IMR-90 (cell line): Measurements from ENCODE around the gene IFI30. TPM values are rescaled to one million over a fixed set of nuclear protein-coding genes. Genes with fewer than 3 reads are reported as not detected.

Source experiments
- ATAC-seq: fragments of 200-7000 bp; cut with Tn5 transposase; 2 replicates; pipeline ENCODE4 v1.9.1; 2020; ENCODE audit warnings: low read depth, mild to moderate bottlenecking, moderate library complexity
- BruUV-seq: library from RNA; stranded (reverse); fragments of 400-500 nt; replicated peaks from 2 replicates; lab custom pipeline; 2021; lab: Mats Ljungman, UMichigan
- CTCF ChIA-PET: fragments of 300-600 bp; formaldehyde crosslinking; extraction: SDS; loops from one replicate; lab custom pipeline; 2021; ENCODE audit warnings: antibody characterized with exemption; lab: Yijun Ruan, JAX
- POLR2A ChIA-PET: fragments of 300-600 bp; sonication (Branson Sonifier 250); formaldehyde crosslinking; loops from one replicate; lab custom pipeline; 2022; ENCODE audit warnings: antibody characterized with exemption; ENCODE audit not compliant: unreplicated experiment; lab: Charles Lee
- DNase-seq: peaks from one replicate; pipeline ENCODE4 v3.0.0; 2013
- H2AFZ ChIP-seq: replicated peaks from 2 replicates; pipeline ENCODE3; 2013; ENCODE audit warnings: low read length, mild to moderate bottlenecking; ENCODE audit not compliant: poor library complexity
- H2AK5ac ChIP-seq: 2 replicates; pipeline ENCODE4 v1.6.1; 2013; ENCODE audit warnings: low read depth, low read length, inconsistent platforms
- H2AK9ac ChIP-seq: replicated peaks from 2 replicates; pipeline ENCODE3; 2013; ENCODE audit warnings: mild to moderate bottlenecking, low read depth, low read length, moderate library complexity; ENCODE audit not compliant: poor library complexity
- H2BK120ac ChIP-seq: 2 replicates; pipeline ENCODE4 v1.6.1; 2013; ENCODE audit warnings: low read depth, low read length, inconsistent platforms
- H2BK15ac ChIP-seq: 3 replicates; pipeline ENCODE4 v1.6.1; 2013; ENCODE audit warnings: low read depth, low read length, inconsistent platforms
- H2BK20ac ChIP-seq: 2 replicates; pipeline ENCODE4 v1.6.1; 2013; ENCODE audit warnings: low read depth, mild to moderate bottlenecking, inconsistent platforms, low read length, moderate library complexity
- H2BK5ac ChIP-seq: 2 replicates; pipeline ENCODE4 v1.6.1; 2013; ENCODE audit warnings: mild to moderate bottlenecking, low read depth, low read length, inconsistent platforms; ENCODE audit not compliant: poor library complexity, severe bottlenecking
- H3K14ac ChIP-seq: replicated peaks from 2 replicates; pipeline ENCODE4 v1.6.1; 2013; ENCODE audit warnings: low read depth, low read length, inconsistent platforms
- H3K18ac ChIP-seq: 2 replicates; pipeline ENCODE4 v1.6.1; 2013; ENCODE audit warnings: low read depth, low read length, control low read depth
- H3K23ac ChIP-seq: 2 replicates; pipeline ENCODE4 v1.6.1; 2013; ENCODE audit warnings: low read depth, low read length, inconsistent platforms
- H3K27ac ChIP-seq: 2 replicates; pipeline ENCODE4 v1.5.1; 2013; ENCODE audit warnings: mild to moderate bottlenecking, control low read depth, low read length; ENCODE audit not compliant: insufficient read depth
- H3K27me3 ChIP-seq: 2 replicates; pipeline ENCODE4 v1.6.1; 2013; ENCODE audit warnings: low read length; ENCODE audit not compliant: control insufficient read depth, insufficient read depth
- H3K36me3 ChIP-seq: 2 replicates; pipeline ENCODE4 v1.6.1; 2013; ENCODE audit warnings: low read length, mixed read lengths; ENCODE audit not compliant: control insufficient read depth, insufficient read depth
- H3K4ac ChIP-seq: 2 replicates; pipeline ENCODE4 v1.6.1; 2013; ENCODE audit warnings: low read depth, low read length, inconsistent platforms
- H3K4me1 ChIP-seq: 2 replicates; pipeline ENCODE4 v1.6.1; 2013; ENCODE audit warnings: low read length, mixed read lengths; ENCODE audit not compliant: control insufficient read depth, insufficient read depth
- H3K4me2 ChIP-seq: 2 replicates; pipeline ENCODE4 v1.6.1; 2013; ENCODE audit warnings: low read depth, mild to moderate bottlenecking, control low read depth, low read length, moderate library complexity
- H3K4me3 ChIP-seq: 2 replicates; pipeline ENCODE4 v1.5.1; 2013; ENCODE audit warnings: low read depth, mild to moderate bottlenecking, control low read depth, low read length, moderate library complexity; ENCODE audit not compliant: insufficient read depth
- H3K56ac ChIP-seq: 2 replicates; pipeline ENCODE4 v1.6.1; 2013; ENCODE audit warnings: low read length, inconsistent platforms; ENCODE audit not compliant: insufficient read depth; ENCODE audit errors: extremely low read depth
- H3K79me1 ChIP-seq, 2 experiments: 2 replicates each; pipeline ENCODE4 v1.6.1; 2013; ENCODE audit warnings: low read length in 2 of 2, inconsistent platforms in 1 of 2, low read depth in 1 of 2
- H3K9ac ChIP-seq: 2 replicates; pipeline ENCODE4 v1.6.1; 2013; ENCODE audit warnings: low read depth, low read length, control low read depth
- H3K9me1 ChIP-seq: 2 replicates; pipeline ENCODE4 v1.6.1; 2013; ENCODE audit warnings: low read length, inconsistent platforms; ENCODE audit not compliant: insufficient read depth
- H3K9me3 ChIP-seq: 2 replicates; pipeline ENCODE4 v1.6.1; 2013; ENCODE audit warnings: low read length; ENCODE audit not compliant: control insufficient read depth, insufficient read depth
- H4K20me1 ChIP-seq: 2 replicates; pipeline ENCODE4 v1.6.1; 2013; ENCODE audit warnings: low read length, inconsistent platforms; ENCODE audit not compliant: insufficient read depth
- H4K5ac ChIP-seq: 2 replicates; pipeline ENCODE4 v1.6.1; 2013; ENCODE audit warnings: mild to moderate bottlenecking, low read depth, low read length, control low read depth
- H4K8ac ChIP-seq, 2 experiments: 2 replicates each; pipeline ENCODE4 v1.6.1; 2013; ENCODE audit warnings: low read depth in 2 of 2, low read length in 2 of 2, control low read depth in 1 of 2, inconsistent platforms in 1 of 2
- H4K91ac ChIP-seq: 2 replicates; pipeline ENCODE4 v1.6.1; 2013; ENCODE audit warnings: low read depth, low read length, inconsistent platforms; ENCODE audit not compliant: insufficient read depth
- BHLHE40 ChIP-seq: fragments of 150-350 bp; IDR thresholded peaks from 2 replicates; pipeline ENCODE4 v1.6.1; 2016; ENCODE audit warnings: mild to moderate bottlenecking, low read depth, low read length
- CEBPB ChIP-seq: IDR thresholded peaks from 2 replicates; pipeline ENCODE4 v1.6.1; 2012; ENCODE audit warnings: low read depth, low read length, improper control_type of control experiment
- CTCF ChIP-seq: conservative IDR thresholded peaks from 2 replicates; pipeline ENCODE4 v1.5.1; 2012; ENCODE audit warnings: mild to moderate bottlenecking, low read depth, low read length, improper control_type of control experiment
- ELK1 ChIP-seq: fragments of 150-350 bp; IDR thresholded peaks from 2 replicates; pipeline ENCODE4 v1.6.1; 2016; ENCODE audit warnings: low read depth, mild to moderate bottlenecking, low read length, moderate library complexity, borderline replicate concordance
- MAFK ChIP-seq: IDR thresholded peaks from 2 replicates; pipeline ENCODE4 v1.6.1; 2012; ENCODE audit warnings: low read depth, low read length, improper control_type of control experiment
- MAZ ChIP-seq: IDR thresholded peaks from 2 replicates; pipeline ENCODE4 v1.6.1; 2012; ENCODE audit warnings: low read depth, mild to moderate bottlenecking, low read length, improper control_type of control experiment, moderate library complexity, borderline replicate concordance
- MXI1 ChIP-seq: IDR thresholded peaks from 2 replicates; pipeline ENCODE4 v1.6.1; 2012; ENCODE audit warnings: low read depth, mild to moderate bottlenecking, low read length, moderate library complexity, borderline replicate concordance
- NFE2L2 ChIP-seq: fragments of 150-350 bp; IDR thresholded peaks from 2 replicates; pipeline ENCODE4 v1.6.1; 2016; ENCODE audit warnings: low read depth, mild to moderate bottlenecking, low read length
- RAD21 ChIP-seq: IDR thresholded peaks from 2 replicates; pipeline ENCODE4 v1.6.1; 2012; ENCODE audit warnings: low read length, improper control_type of control experiment
- RCOR1 ChIP-seq: IDR thresholded peaks from 2 replicates; pipeline ENCODE4 v1.6.1; 2012; ENCODE audit warnings: mild to moderate bottlenecking, low read length, improper control_type of control experiment; ENCODE audit not compliant: insufficient replicate concordance
- RFX5 ChIP-seq: IDR thresholded peaks from 2 replicates; pipeline ENCODE4 v1.8.0; 2012; ENCODE audit warnings: low read depth, mild to moderate bottlenecking, low read length, moderate library complexity
- SMC3 ChIP-seq: fragments of 150-350 bp; IDR thresholded peaks from 2 replicates; pipeline ENCODE4 v1.6.1; 2016; ENCODE audit warnings: low read depth, mild to moderate bottlenecking, antibody characterized with exemption, low read length, moderate library complexity
- USF2 ChIP-seq: fragments of 150-350 bp; IDR thresholded peaks from 2 replicates; pipeline ENCODE4 v1.6.1; 2017; ENCODE audit warnings: mild to moderate bottlenecking, antibody characterized with exemption, low read length, low read depth
- WGBS, 2 experiments: methylation state at CpG; one replicate each; pipeline versions ENCODE4 v1.1.5 to v1.1.7; 2013; ENCODE audit warnings: missing lambda C conversion rate in 2 of 2; ENCODE audit not compliant: insufficient read length in 1 of 2; ENCODE audit errors: extremely low coverage in 2 of 2; 5-methylcytosine and 5-hydroxymethylcytosine counted together
- dilution Hi-C: fragments of 300-500 bp; cut with HindIII; formaldehyde crosslinking; loops from one replicate; pipeline ENCODE4 v1.14.3; 2018; ENCODE audit warnings: low sequenced_read_pairs; ENCODE audit not compliant: unreplicated experiment
- in situ Hi-C: fragments of 300-500 bp; cut with MboI; formaldehyde crosslinking; loops from 3 replicates; pipeline ENCODE4 v1.14.3; 2019; ENCODE audit warnings: low sequenced_read_pairs, inconsistent platforms, mixed read lengths
- intact Hi-C: fragments of 100-400 bp; cut with micrococcal nuclease; formaldehyde crosslinking; loops from 2 replicates; pipeline ENCODE4 v1.10.0; 2022
- polyA plus RNA-seq, 3 experiments: library from polyadenylated mRNA; depleted of rRNA; stranded (reverse); fragments of >200 nt; gene quantifications; 2 replicates each; pipeline ENCODE4 v1.2.3, GENCODE V29; 2012; ENCODE audit warnings: low replicate concordance in 1 of 3
- total RNA-seq: library from RNA; depleted of rRNA; stranded (reverse); fragments of >200 nt; gene quantifications from 2 replicates; pipeline ENCODE4 v1.2.3, GENCODE V29; 2012

Gene IFI30
- total and polyA plus RNA-seq, 2 of the 4 experiments (the other 2 are of a cell fraction) = 2.3 TPM

- peaks cover 50% of the 10 kb centered on the region for H3K36me3 ChIP-seq
- no peak overlapping the region for H2AK9ac ChIP-seq
- H3K4me2 ChIP-seq = no peak overlapping the region
- H2BK20ac ChIP-seq = no peak overlapping the region
- dilution Hi-C loops (no loop called here), intact Hi-C loops (no loop called here), in situ Hi-C loops (no loop called here)
- H3K18ac ChIP-seq = no peak overlapping the region
- H3K9me3 ChIP-seq = no peaks in the 10 kb centered on the region
- H2BK120ac ChIP-seq = no peak overlapping the region
- TF ChIP-seq MXI1 = no peak
- no peak for TF ChIP-seq ELK1
- no peak for TF ChIP-seq RCOR1
- no peak for TF ChIP-seq CEBPB
- TF ChIP-seq NFE2L2 = no peak
- no peak for TF ChIP-seq RAD21
- no peak for TF ChIP-seq RFX5
- TF ChIP-seq MAFK = no peak
- TF ChIP-seq CTCF = no peak
- no peak for TF ChIP-seq BHLHE40
- TF ChIP-seq MAZ = no peak
- TF ChIP-seq USF2 = no peak
- no peak for TF ChIP-seq SMC3
- no peak overlapping the region for H3K23ac ChIP-seq
- ChIA-PET CTCF (no interaction called here), POLR2A (no interaction called here)
- H3K4me1 ChIP-seq = peaks cover 6% of the 10 kb centered on the region
- no peak overlapping the region for H3K14ac ChIP-seq
- peaks cover 3% of the 10 kb centered on the region; the same call in 1 of the 2 replicates for H3K9me1 ChIP-seq
- WGBS, 2 experiments = no CpG with 5 or more reads among the region's 7 CpGs
- H3K27me3 ChIP-seq = no peaks in the 10 kb centered on the region
- H2BK5ac ChIP-seq = no peak overlapping the region
- no peak overlapping the region for H4K91ac ChIP-seq
- H3K79me1 ChIP-seq = peaks cover 6 to 13% of the 10 kb centered on the region in 2 experiments
- no peaks in the 10 kb centered on the region; the same call in 1 of the 2 replicates for H4K20me1 ChIP-seq
- no peak overlapping the region for H4K5ac ChIP-seq
- no peak overlapping the region for H3K9ac ChIP-seq
- no peak overlapping the region for H4K8ac ChIP-seq
- no peak overlapping the region for H3K4ac ChIP-seq
- H3K4me3 ChIP-seq = no peak overlapping the region
- ATAC-seq (no peak), DNase-seq (no peak)
- no peak overlapping the region for H2AK5ac ChIP-seq
- no peak overlapping the region for H3K56ac ChIP-seq
- no peak overlapping the region for H3K27ac ChIP-seq
- no TSS peak for BruUV-seq
- H2AFZ ChIP-seq = no peak overlapping the region
- H2BK15ac ChIP-seq = no peak overlapping the region
Observed at GRCh38 chr19:18164072-18164471, 9.5 kb upstream of the IFI30 start.
